Stimulated activated CD8-positive, alpha-beta memory T cell treated with anti-CD3 and anti-CD28 coated beads, Interleukin-4, amount 100 ng/mL, for 1 hour (primary cell): ENCODE data around the gene DPEP1.
"Not testable (repeated sequence)": the region's sequence is repeated elsewhere in the genome, so short reads cannot be mapped to it uniquely, and the experiment has no call there.

ENCODE experiments used
- DNase-seq, 2 donors: peaks; one replicate each; pipeline ENCODE4 v3.0.0-alpha.2; 2020; ENCODE audit warnings: low read depth in 2 of 2, low spot score in 1 of 2

DPEP1 gene

GRCh38 chr16:89577055-89577759, 36.2 kb upstream of the DPEP1 start:
- no peak for DNase-seq

DNA sequence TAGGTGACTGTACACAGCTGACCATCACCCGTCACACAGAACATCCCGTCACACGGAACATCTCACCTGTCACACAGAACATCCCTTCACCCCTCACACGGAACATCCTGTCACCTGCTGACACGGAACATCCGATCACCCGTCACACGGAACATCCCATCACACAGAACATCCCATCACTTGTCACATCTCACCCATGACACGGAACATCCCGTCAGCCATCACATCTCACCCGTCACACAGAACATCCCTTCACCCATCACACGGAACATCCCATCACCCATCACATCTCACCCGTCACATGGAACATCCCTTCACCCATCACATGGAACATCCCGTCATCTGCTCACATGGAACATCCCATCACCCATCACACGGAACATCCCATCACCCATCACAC, 34.1 kb upstream of the DPEP1 start:
- no peak for DNase-seq

- no peak for DNase-seq
Measured at GRCh38 chr16:89581045-89581695, 32.3 kb upstream of the DPEP1 start.

GRCh38 chr16:89581861-89582563, 31.4 kb upstream of the DPEP1 start:
- DNase-seq = no peak

- no peak for DNase-seq
Measured at GRCh38 chr16:89582614-89583196, 30.7 kb upstream of the DPEP1 start.

DNA sequence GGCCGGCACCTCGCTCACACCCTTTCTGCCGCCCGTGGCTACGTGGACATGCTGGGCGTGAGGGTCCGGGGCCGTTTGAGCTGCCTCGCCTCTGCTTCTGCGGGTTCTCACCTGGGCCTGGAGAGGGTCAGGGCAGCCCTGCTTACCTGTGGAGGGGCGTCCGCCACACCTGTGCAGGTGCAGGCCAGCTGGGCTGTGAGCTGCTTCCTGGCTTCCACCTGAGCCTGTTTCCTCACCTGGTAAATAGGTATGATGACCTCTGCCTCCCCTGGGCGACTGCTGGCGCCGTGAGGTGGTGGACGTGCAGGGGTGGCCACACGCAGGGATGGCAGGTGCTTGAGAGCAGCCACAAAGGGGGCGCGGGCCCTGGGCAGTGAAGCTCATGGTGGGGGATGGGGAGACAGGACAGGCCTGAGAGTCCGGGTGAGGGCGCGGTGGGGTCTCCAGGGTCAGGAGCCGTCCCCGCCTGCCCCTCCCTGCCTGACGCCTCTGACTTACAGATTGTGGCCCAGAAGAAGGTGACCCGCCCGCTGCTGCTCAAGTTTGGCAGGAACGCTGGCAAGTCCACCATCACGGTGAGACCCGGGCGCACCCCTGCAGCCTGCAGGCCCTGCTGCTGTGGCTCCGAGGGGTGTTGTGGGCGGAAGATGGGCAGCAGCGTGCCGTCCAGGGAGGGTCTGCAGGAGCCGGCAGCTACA, 30.1 kb upstream of the DPEP1 start:
- DNase-seq = no peak

GRCh38 chr16:89583895-89584644, 29.4 kb upstream of the DPEP1 start:
- no peak for DNase-seq

- no peak for DNase-seq
Measured at GRCh38 chr16:89584768-89585549, 28.5 kb upstream of the DPEP1 start.

DNA sequence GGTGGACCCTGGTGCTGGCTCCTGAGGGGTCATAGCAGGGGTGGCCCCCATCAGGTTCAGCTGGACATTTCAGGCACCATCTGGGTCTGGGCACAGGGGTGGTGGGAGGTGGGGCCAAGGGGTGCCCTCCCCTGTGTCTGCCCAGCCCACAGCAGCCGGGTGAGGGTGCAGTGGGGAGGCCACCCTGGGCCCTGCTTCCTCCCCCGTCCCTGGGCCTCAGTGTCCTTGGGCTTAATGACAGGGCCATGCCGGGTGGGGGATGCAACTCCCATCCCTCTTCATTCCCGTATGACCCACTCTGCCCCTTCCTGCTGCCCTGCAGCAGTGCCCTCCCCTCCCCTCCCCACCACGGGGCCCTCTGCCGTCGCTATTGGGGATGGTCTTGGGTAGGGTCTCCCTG, 27.2 kb upstream of the DPEP1 start:
- DNase-seq = no peak

DNA sequence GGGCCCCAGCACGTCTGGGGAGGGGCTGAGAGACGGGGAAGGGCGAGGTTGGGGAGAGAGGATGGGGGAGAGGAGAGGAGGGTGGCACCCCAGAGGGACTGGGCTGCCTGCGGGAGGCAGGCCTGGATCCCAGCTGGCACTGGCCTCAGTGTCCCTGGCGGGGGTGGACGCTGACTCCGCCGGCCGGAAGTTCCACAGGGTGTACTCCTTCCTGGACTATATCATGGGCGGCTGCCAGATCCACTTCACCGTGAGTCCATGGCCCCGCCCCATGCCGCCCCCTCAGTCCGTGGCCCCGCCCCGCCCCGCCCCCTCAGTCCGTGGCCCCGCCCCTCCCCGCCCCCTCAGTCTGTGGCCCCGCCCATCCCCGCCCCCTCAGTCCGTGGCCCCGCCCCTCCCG, 26.6 kb upstream of the DPEP1 start:
- no peak for DNase-seq

- DNase-seq = not testable (repeated sequence)
Measured at GRCh38 chr16:89587676-89588075, 25.8 kb upstream of the DPEP1 start.

DNA sequence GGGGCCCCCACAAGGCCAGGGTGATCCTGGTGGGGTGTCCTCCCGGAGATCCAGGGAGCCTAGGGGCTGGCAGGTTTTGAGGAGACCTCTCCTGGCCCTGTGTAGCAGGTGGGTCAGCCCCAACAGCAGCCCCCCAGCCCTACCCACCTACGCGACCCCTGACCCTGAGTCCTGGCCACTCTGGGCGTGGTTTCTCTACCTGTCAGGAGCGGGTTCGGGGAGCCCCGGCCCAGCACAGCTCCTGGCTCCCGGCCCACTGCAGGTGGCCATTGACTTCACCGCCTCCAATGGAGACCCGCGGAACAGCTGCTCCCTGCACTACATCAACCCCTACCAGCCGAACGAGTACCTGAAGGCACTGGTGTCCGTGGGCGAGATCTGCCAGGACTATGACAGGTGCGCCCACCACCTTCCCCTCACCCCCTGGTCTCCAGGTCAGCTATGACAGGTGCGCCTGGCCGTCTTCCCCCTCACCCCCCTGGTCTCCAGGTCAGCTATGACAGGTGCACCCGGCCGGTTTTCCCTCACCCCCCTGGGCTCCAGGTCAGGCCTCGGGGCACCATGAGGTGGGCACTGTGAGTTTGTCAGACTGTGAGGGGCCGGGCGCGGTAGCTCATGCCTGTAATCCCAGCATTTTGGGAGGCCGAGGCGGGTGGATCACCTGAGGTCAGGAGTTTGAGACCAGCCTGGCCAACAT, 24.9 kb upstream of the DPEP1 start:
- no peak for DNase-seq

- DNase-seq = no peak
Measured at GRCh38 chr16:89589241-89589926, 24.1 kb upstream of the DPEP1 start.

DNA sequence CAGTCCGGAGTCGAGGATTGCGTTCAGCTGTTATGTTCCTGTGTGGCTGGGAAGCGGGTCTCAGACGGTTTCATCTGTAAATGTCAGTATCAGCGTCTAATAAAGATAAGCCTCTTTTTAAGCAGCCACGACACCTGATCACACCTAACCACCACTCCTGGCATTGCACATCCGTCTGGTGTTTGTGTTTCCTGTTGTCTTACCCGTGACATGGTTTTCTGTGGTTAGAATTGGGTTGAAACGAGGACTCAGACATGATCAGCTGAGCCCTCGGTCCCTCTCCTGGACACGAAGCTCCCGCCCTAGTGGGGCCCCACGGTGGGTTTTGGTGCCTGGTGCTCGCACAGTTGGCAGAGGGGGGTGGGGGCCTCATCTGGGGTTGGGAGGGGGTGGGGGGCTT, 19.6 kb upstream of the DPEP1 start:
- peak in 1 of 2 donors; percentile 27 for DNase-seq

- DNase-seq = no peak
Measured at GRCh38 chr16:89595330-89596060, 17.9 kb upstream of the DPEP1 start.

DNA sequence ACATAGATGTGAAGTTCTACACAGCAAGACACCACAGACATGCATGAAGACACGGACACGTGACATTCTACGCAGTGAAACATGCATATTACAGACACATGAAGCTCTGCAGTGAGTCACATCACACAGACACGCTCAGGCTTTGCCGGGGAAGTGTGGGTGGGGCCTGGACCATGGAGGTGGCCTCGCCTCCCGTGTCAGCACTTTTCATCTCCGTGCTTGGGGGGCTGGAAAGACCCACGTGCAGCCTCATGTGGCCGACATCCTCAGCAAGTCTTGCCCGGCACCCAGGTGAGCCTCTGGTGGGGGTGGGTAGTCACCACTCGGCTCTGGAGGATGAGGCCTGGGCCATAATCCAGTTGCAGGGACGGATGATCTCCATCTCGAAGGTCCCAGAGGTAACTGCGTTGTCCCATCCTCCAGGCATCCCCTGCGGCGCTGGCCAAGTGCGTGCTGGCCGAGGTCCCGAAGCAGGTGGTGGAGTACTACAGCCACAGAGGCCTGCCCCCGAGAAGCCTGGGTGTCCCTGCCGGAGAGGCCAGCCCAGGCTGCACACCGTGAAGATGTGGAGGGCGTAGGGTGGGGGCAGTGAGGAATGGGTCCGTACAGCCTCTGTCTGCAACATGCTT, 17.3 kb upstream of the DPEP1 start:
- DNase-seq = no peak

DNA sequence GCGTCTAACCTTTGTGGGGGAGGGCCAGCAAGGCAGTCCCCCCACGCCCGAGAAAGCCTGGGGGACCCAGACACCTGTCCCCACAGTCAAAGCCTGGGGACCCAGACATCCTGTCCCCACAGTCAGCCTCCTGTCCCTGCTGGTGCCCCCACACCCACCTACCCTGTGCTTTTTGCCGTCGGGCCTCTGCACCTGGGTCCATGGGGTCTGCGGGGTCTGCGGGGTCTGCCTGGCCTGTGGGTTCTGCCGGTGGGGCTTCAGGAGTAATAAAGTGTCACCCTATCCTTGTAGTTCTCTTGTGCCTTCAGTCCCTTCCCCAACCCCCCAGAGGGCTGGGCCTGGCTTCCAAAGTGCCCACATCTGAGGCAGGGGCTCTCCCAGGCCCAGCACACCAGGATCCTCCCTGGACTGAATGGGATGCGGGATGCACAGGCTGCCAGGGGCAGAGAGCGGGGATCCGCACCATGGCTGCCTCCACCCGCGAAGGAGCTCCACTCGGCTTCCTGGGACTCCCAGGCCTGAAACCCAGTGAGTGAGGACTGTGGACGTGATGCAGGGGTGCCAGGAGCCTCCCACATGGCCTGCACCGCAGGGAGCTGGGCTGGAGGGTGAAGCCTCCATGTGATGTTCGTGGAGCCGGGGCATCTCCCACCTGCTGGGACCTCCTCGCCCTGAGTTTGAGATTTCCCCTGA, 16.3 kb upstream of the DPEP1 start:
- no peak for DNase-seq
